Fibroblast of pulmonary artery (primary cell): ENCODE measurements around the gene TAPT1.

ENCODE experiments used
- DNase-seq: peaks from one replicate; pipeline ENCODE4 v3.0.0-alpha.2; 2010; ENCODE audit warnings: low read depth
- H3K4me3 ChIP-seq: replicated peaks from 2 replicates; pipeline ENCODE4 v1.5.1; 2011; ENCODE audit warnings: low read depth, mild to moderate bottlenecking, control low read depth, low read length, moderate library complexity
- TF ChIP-seq, protein P1 (sequence below): IDR thresholded peaks from 2 replicates; pipeline ENCODE4 v1.5.1; 2011; ENCODE audit warnings: mild to moderate bottlenecking, control low read depth, low read length, inconsistent platforms; ENCODE audit errors: missing control alignments

TAPT1 gene

DNA sequence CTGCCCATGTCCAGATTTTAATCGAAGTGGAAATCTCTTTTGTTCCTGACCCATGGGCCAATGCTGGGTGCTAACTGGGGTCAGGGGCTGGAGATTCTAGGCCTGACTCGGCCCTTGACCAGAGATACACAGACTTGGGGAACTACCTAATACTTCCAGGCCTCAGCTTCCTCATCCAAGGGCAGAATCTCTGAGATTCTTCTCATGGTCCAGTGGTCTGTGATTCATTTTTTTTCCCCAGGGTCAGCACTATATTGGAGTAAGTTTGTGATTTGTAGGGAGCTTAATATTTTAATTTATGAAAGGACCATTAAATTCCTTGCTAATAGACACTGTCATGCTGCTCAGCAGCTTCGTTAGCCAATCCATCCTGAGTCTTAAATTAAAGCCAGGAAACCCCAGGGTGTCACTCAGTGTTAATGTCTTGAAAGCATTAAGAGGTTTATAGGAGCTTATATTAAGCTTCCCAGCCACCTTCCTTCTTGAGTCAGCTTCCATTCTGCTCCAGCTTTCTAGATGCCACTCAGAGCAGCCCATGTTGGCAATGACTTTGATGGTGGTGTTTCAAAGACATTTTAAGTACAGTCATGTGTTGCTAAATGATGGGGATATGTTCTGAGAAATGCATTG, 115.5 kb downstream of the TAPT1 start:
- TF ChIP-seq, protein P1, sequence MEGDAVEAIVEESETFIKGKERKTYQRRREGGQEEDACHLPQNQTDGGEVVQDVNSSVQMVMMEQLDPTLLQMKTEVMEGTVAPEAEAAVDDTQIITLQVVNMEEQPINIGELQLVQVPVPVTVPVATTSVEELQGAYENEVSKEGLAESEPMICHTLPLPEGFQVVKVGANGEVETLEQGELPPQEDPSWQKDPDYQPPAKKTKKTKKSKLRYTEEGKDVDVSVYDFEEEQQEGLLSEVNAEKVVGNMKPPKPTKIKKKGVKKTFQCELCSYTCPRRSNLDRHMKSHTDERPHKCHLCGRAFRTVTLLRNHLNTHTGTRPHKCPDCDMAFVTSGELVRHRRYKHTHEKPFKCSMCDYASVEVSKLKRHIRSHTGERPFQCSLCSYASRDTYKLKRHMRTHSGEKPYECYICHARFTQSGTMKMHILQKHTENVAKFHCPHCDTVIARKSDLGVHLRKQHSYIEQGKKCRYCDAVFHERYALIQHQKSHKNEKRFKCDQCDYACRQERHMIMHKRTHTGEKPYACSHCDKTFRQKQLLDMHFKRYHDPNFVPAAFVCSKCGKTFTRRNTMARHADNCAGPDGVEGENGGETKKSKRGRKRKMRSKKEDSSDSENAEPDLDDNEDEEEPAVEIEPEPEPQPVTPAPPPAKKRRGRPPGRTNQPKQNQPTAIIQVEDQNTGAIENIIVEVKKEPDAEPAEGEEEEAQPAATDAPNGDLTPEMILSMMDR = no peak
- DNase-seq = no peak

More for the DNA sequence above, 115.5 kb downstream of the TAPT1 start:
- no peak overlapping the region for H3K4me3 ChIP-seq
